ENCODE results near the gene ATP13A5. TPM values are rescaled to one million over a fixed set of nuclear protein-coding genes. Genes with fewer than 3 reads are reported as not detected.

ATP13A5 gene
- total and polyA plus RNA-seq, 2 of the 8 experiments (the other 6 are each of a cell fraction or from before 2014, with no cell fraction given), result not detected

GRCh38 chr3:193342551-193342950 lies 36.0 kb downstream of the ATP13A5 start:
- H2AK5ac ChIP-seq (ENCODE audit: low read depth, low read length), result no peak overlapping the region
- H3K9me3 ChIP-seq (ENCODE audit: insufficient read depth in 2 of 2, low read depth in 1 of 2, low read length in 1 of 2), result no peaks in the 10 kb centered on the region
- no peak overlapping the region for H3K4ac ChIP-seq (replicated peaks; ENCODE audit: insufficient read length, low read depth, low read length)
- no peak overlapping the region for H3K9ac ChIP-seq (replicated peaks in 1 of 4; ENCODE audit: extremely low read depth in 1 of 4, low read depth in 3 of 4, low read length in 3 of 4)
- H2BK20ac ChIP-seq (ENCODE audit: low read length), result no peak overlapping the region
- H4K8ac ChIP-seq (ENCODE audit: extremely low read depth, insufficient read depth, low read length), result no peak overlapping the region
- no peak overlapping the region for H2BK120ac ChIP-seq (replicated peaks; ENCODE audit: low read depth, low read length)
- H3K56ac ChIP-seq (replicated peaks; ENCODE audit: insufficient read length, low read depth, low read length), result no peak overlapping the region
- no peak overlapping the region for H2BK5ac ChIP-seq (ENCODE audit: low read depth, low read length)
- POLR2A ChIA-PET (ENCODE audit: partially characterized antibody), result no interaction called here
- no peaks in the 10 kb centered on the region for H3K23me2 ChIP-seq (ENCODE audit: low read depth, low read length)
- CTCF ChIA-PET (ENCODE audit: partially characterized antibody), result no interaction called here
- TF ChIP-seq POLR2AphosphoS5 (IDR thresholded peaks at IDR 0.05; ENCODE audit: low read depth, low read length) (no peak), SUZ12 (IDR thresholded peaks at IDR 0.05; ENCODE audit: low read length) (no peak), KDM4A (IDR thresholded peaks at IDR 0.05; ENCODE audit: low read depth, low read length, severe bottlenecking) (no peak), SIX5 (IDR thresholded peaks at IDR 0.05; ENCODE audit: low read depth, low read length) (no peak), EZH2 (IDR thresholded peaks at IDR 0.05; ENCODE audit: low read depth, low read length, severe bottlenecking) (no peak), JUND (IDR thresholded peaks at IDR 0.05; ENCODE audit: low read length) (no peak), RBBP5 (IDR thresholded peaks at IDR 0.05; ENCODE audit: borderline replicate concordance, low read depth, low read length) (no peak), ASH2L (IDR thresholded peaks at IDR 0.05; ENCODE audit: low read length) (no peak), KDM5A (IDR thresholded peaks at IDR 0.05; ENCODE audit: low read length) (no peak), HDAC2 (IDR thresholded peaks at IDR 0.05; ENCODE audit: borderline replicate concordance in 1 of 2, low read depth in 2 of 2, low read length in 2 of 2) (no peak), RAD21 (IDR thresholded peaks at IDR 0.05 in 1 of 2, conservative IDR thresholded peaks at IDR 0.05 in 1 of 2; ENCODE audit: low read depth in 2 of 2, low read length in 2 of 2) (no peak), BCL11A (IDR thresholded peaks at IDR 0.05; ENCODE audit: low read depth in 2 of 2, low read length in 2 of 2) (no peak), FOSL1 (IDR thresholded peaks at IDR 0.05; ENCODE audit: insufficient read depth, low read depth, low read length) (no peak), BACH1 (IDR thresholded peaks at IDR 0.05; ENCODE audit: low read length) (no peak)
- no peaks in the 10 kb centered on the region for H3K79me1 ChIP-seq (ENCODE audit: low read depth, low read length)
- no peak overlapping the region for H3K14ac ChIP-seq (ENCODE audit: insufficient read length)
- no peak for FAIRE-seq
- H4K20me1 ChIP-seq (replicated peaks in 1 of 2; ENCODE audit: control insufficient read depth in 1 of 2, insufficient read depth in 2 of 2, low read length in 2 of 2), result no peaks in the 10 kb centered on the region
- H3K36me3 ChIP-seq (ENCODE audit: control insufficient read depth in 2 of 4, insufficient read depth in 4 of 4, low read length in 3 of 4), result no peaks in the 10 kb centered on the region
- no peak overlapping the region for H3K27ac ChIP-seq (ENCODE audit: low read depth, low read length)
- H3K23ac ChIP-seq (ENCODE audit: insufficient read length), result no peak overlapping the region
- H3K4me2 ChIP-seq (ENCODE audit: insufficient read depth in 1 of 2, low read depth in 2 of 2, low read length in 2 of 2), result no peak overlapping the region
- H4K5ac ChIP-seq (ENCODE audit: insufficient read length, low read depth, low read length), result no peak overlapping the region
- H3K4me1 ChIP-seq (replicated peaks in 1 of 4; ENCODE audit: control insufficient read depth in 3 of 4, insufficient read depth in 4 of 4, low read length in 3 of 4), result peaks cover 0 to 6% (median 3%) of the 10 kb centered on the region in 4 experiments; a peak in 4 of 7 replicates
- H3K4me3 ChIP-seq (ENCODE audit: extremely low read depth in 1 of 4, insufficient read depth in 2 of 4, low read depth in 3 of 4, low read length in 4 of 4), result no peak overlapping the region
- no peak overlapping the region for H2BK15ac ChIP-seq (ENCODE audit: low read length)
- no peak overlapping the region for H2BK12ac ChIP-seq (ENCODE audit: low read depth, low read length)
- H3K27me3 ChIP-seq (replicated peaks in 1 of 4; ENCODE audit: control insufficient read depth in 3 of 4, extremely low read depth in 1 of 4, insufficient read depth in 3 of 4, low read length in 3 of 4), result peaks cover 0 to 1% (median 0%) of the 10 kb centered on the region in 4 experiments; a peak in 1 of 7 replicates
- WGBS, 2 experiments (ENCODE audit: extremely low coverage in 1 of 2, insufficient coverage in 1 of 2, insufficient read length in 1 of 2, insufficient replicate concordance in 2 of 2, low coverage in 1 of 2, low lambda C conversion rate in 2 of 2, missing lambda C conversion rate in 1 of 2), result 90% methylated on average over 2 of the region's 2 CpGs; no CpG with 5 or more reads in 1 of the 2 experiments
- no peak overlapping the region for H4K91ac ChIP-seq (replicated peaks; ENCODE audit: insufficient read length, low read length)
- H3K18ac ChIP-seq (ENCODE audit: extremely low read depth, low read length), result no peak overlapping the region
- no peak overlapping the region for H2AFZ ChIP-seq (ENCODE audit: low read length)
- no peak for DNase-seq (ENCODE audit: low read depth in 1 of 2, low spot score in 2 of 2)
- H3K79me2 ChIP-seq (ENCODE audit: control insufficient read depth in 1 of 2, insufficient read depth in 2 of 2, low read length in 2 of 2), result no peaks in the 10 kb centered on the region
